Right lobe of liver (tissue), 6 donors: ENCODE measurements around the gene PMF1. TPM values are rescaled to one million over a fixed set of nuclear protein-coding genes. Genes with fewer than 3 reads are reported as not detected.
A peak's percentile ranks its signal among the peaks of the same experiment; 100 is the strongest.

Experiments used
- ATAC-seq, 4 donors: fragments of 200-7000 bp; cut with Tn5 transposase; one replicate each; pipeline ENCODE4 v1.9.1; 2020; ENCODE audit warnings: mild to moderate bottlenecking in 4 of 4, moderate library complexity in 4 of 4
- DNase-seq, 3 donors: peaks; one replicate each; pipeline ENCODE4 v3.0.0-alpha.2; 2020
- H3K27ac ChIP-seq, 3 donors: fragments of 200-600 bp; one replicate each; pipeline ENCODE4 v1.8.0; 2022
- H3K27me3 ChIP-seq, 2 donors: fragments of 200-600 bp; one replicate each; pipeline ENCODE4 v1.8.0; 2022
- H3K36me3 ChIP-seq, 4 donors: fragments of 200-600 bp; sonication (generic) in 1 of 4; one replicate each; pipeline versions ENCODE4 v1.5.1 to v1.8.0; 2017 to 2022; ENCODE audit warnings: control low read depth in 1 of 4
- H3K4me1 ChIP-seq, 4 donors: fragments of 200-600 bp; sonication (generic) in 1 of 4; one replicate each; pipeline versions ENCODE4 v1.5.1 to v1.8.0; 2017 to 2022; ENCODE audit warnings: control low read depth in 1 of 4
- H3K4me3 ChIP-seq, 3 donors: fragments of 200-600 bp; one replicate each; pipeline ENCODE4 v1.8.0; 2022
- H3K9me3 ChIP-seq, 4 donors: fragments of 200-600 bp; sonication (generic) in 1 of 4; one replicate each; pipeline versions ENCODE4 v1.5.1 to v1.8.0; 2017 to 2022; ENCODE audit warnings: control low read depth in 1 of 4
- CTCF ChIP-seq, 4 donors: fragments of 200-600 bp in 3 of 4; fragments of 450-650 bp in 1 of 4; IDR thresholded peaks; one replicate each; pipeline versions ENCODE4 v1.5.1 to v1.8.0; 2016 to 2022; ENCODE audit warnings: antibody characterized with exemption in 4 of 4, mild to moderate bottlenecking in 2 of 4
- POLR2A ChIP-seq: fragments of 450-650 bp; IDR thresholded peaks from one replicate; pipeline ENCODE4 v1.6.1; 2017; ENCODE audit warnings: antibody characterized with exemption, mild to moderate bottlenecking
- WGBS: methylation state at CpG from one replicate; pipeline ENCODE4 v1.1.6; 2018; ENCODE audit warnings: low coverage, low lambda C conversion rate; ENCODE audit not compliant: insufficient coverage; ENCODE audit errors: missing lambda C conversion rate; 5-methylcytosine and 5-hydroxymethylcytosine counted together
- intact Hi-C, 2 donors: fragments of 100-400 bp; cut with DNase I; formaldehyde crosslinking; loops; one replicate each; pipeline versions ENCODE4 v1.11.2 to v1.14.1; 2022
- total RNA-seq, 6 experiments: library from RNA; depleted of rRNA in 2 of 6; stranded (reverse); fragments of >200 nt in 2 of 6; fragmentation: NEBNext Ultra II Directional in 3 of 6; extraction: Animal tissue kit (Norgen Biotek cat#: 25700) in 3 of 6; gene quantifications; one replicate each; pipeline versions ENCODE4 v1.1.0 to v1.2.4, GENCODE V29; 2016 to 2023
- donor health status: DM: no; HTN: yes; CAD: no.
- donor health status: DM: no; HTN: no; CAD: no.
- donor health status: DM: no; HTN: no; CAD: no.
- donor health status: DM: no; HTN: yes; CAD: no.
- donor health status: DM: no; HTN: yes; CAD: no.

The PMF1 gene
- total RNA-seq, 6 experiments from 2014 or later, result 21.8 to 33.8 (median 24.8) TPM

GRCh38 chr1:156228501-156228900, 15.7 kb downstream of the PMF1 start:
- 76% methylated on average over 5 of the region's 7 CpGs for WGBS
- intact Hi-C loops, result loop anchor here (5.0 kb wide), 1 partner anchor 81 kb away; no protein-coding TSS in a partner anchor
- TF ChIP-seq CTCF (IDR thresholded peaks at IDR 0.05) (no peak), POLR2A (no peak)
- Histone ChIP-seq H3K4me3 (no peak overlapping the region), H3K36me3 (peaks cover 0 to 13% (median 0%) of the 10 kb centered on the region in 4 donors), H3K4me1 (peaks cover 0 to 7% (median 3%) of the 10 kb centered on the region in 4 donors), H3K27me3 (no peaks in the 10 kb centered on the region), H3K27ac (no peak overlapping the region), H3K9me3 (no peaks in the 10 kb centered on the region)
- DNase-seq (no peak), ATAC-seq (peak in 2 of 4 donors; percentile 4 to 24)

GRCh38 chr1:156229809-156230472, 17.1 kb downstream of the PMF1 start:
- DNase-seq (no peak), ATAC-seq (no peak)
- Histone ChIP-seq H3K36me3 (peaks cover 0 to 11% (median 3%) of the 10 kb centered on the region in 4 donors), H3K4me3 (no peak overlapping the region), H3K27me3 (no peaks in the 10 kb centered on the region), H3K27ac (no peak overlapping the region), H3K9me3 (no peaks in the 10 kb centered on the region), H3K4me1 (peaks cover 0 to 3% (median 1%) of the 10 kb centered on the region in 4 donors)
- TF ChIP-seq CTCF (IDR thresholded peaks at IDR 0.05) (no peak), POLR2A (no peak)
- intact Hi-C loops, result loop anchor here (5.0 kb wide), 1 partner anchor 83 kb away; no protein-coding TSS in a partner anchor
- 91% methylated on average over 4 of the region's 11 CpGs for WGBS

- DNase-seq (no peak), ATAC-seq (no peak)
- no peak for TF ChIP-seq CTCF (IDR thresholded peaks at IDR 0.05)
- no peak for TF ChIP-seq POLR2A
- WGBS, result no CpG with 5 or more reads among the region's 1 CpG
- no peaks in the 10 kb centered on the region for H3K4me1 ChIP-seq
- H3K36me3 ChIP-seq, result peaks cover 0 to 11% (median 4%) of the 10 kb centered on the region in 4 donors
- intact Hi-C loops, result no loop called here
- no peak overlapping the region for H3K27ac ChIP-seq
- no peaks in the 10 kb centered on the region for H3K9me3 ChIP-seq
- H3K4me3 ChIP-seq, result no peak overlapping the region
- H3K27me3 ChIP-seq, result no peaks in the 10 kb centered on the region
Measured at GRCh38 chr1:156230473-156230837, 17.6 kb downstream of the PMF1 start.

- peaks cover 0 to 29% (median 14%) of the 10 kb centered on the region in 4 donors for H3K36me3 ChIP-seq
- 100% methylated on average over 2 of the region's 12 CpGs for WGBS
- intact Hi-C loops, result no loop called here
- TF ChIP-seq CTCF (IDR thresholded peaks at IDR 0.05), result no peak
- no peak for TF ChIP-seq POLR2A
- H3K4me1 ChIP-seq, result no peaks in the 10 kb centered on the region
- no peak for ATAC-seq
- no peak for DNase-seq
- H3K27ac ChIP-seq, result no peak overlapping the region
- H3K4me3 ChIP-seq, result no peak overlapping the region
- H3K27me3 ChIP-seq, result no peaks in the 10 kb centered on the region
- H3K9me3 ChIP-seq, result no peaks in the 10 kb centered on the region
Measured at GRCh38 chr1:156232201-156232894, 19.5 kb downstream of the PMF1 start.
